Measurements from ENCODE around the gene PRB3. TPM values are rescaled to one million over a fixed set of nuclear protein-coding genes. Genes with fewer than 3 reads are reported as not detected.

PRB3 gene
- total and polyA plus RNA-seq, 2 of the 8 experiments (the other 6 are each of a cell fraction or from before 2014, with no cell fraction given), result 0.09 to 0.67 TPM

DNA sequence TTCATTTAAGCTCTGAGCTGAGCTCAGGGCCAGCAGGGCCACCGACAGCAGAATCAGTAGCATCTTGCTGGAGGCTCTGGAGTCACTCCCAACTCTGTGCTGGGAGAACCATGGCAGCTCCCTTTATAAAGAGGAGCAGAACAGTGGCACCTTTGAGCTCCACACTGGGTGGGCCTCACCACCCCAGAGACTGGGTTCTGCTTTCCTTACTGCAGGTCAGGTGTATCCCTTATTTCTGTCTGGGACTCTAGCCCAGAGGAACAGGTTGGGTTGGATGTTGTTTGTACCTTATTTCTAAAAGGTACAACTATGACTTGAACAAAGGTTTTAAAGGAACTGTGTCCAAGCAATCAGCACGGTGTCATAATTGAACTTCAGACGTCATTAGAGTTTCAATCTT lies at the start of gene PRB3 (continued):
- no peak for TF ChIP-seq GTF2F1 (IDR thresholded peaks at IDR 0.05; ENCODE audit: borderline replicate concordance, low read depth, low read length)
